GM12891 (cell line): ENCODE data around the gene TTC7B.

Experiments used
- POLR2A ChIP-seq: IDR thresholded peaks from 2 replicates; pipeline ENCODE4 v1.6.1; 2011; ENCODE audit warnings: low read depth, low read length, control low read depth
- POLR2AphosphoS5 ChIP-seq: IDR thresholded peaks from 2 replicates; pipeline ENCODE4 v1.6.1; 2011; ENCODE audit warnings: low read depth, low read length, control low read depth
- SPI1 ChIP-seq: IDR thresholded peaks from 2 replicates; pipeline ENCODE4 v1.6.1; 2011; ENCODE audit warnings: low read depth, low read length, control low read depth

DNA sequence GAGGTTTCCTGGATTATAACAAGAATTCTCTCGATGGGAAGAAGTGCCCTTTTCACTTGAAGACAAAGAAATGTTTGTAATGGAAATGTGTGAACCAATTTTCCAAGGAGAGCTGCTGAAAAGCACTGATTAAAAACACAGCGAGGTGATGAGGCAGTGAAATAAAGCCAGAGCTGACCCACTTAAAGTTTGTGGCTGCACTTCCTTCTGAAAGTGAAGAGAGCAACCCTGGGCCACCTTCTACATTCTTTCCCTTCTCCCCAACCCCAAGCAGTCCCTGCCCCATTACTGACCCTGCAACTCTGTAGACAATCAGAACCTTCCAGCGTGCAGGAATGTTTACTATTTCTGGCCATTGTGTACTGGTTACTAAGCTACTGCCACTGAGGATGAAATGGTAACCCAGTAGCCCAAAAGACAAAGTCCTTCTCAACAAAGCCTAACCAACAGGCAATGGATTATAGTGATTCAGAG is 173.9 kb downstream of the TTC7B start:
- TF ChIP-seq POLR2AphosphoS5: no peak
- no peak for TF ChIP-seq SPI1
- TF ChIP-seq POLR2A: no peak
